HepG2 (cell line): ENCODE measurements around the gene CEACAM8. TPM values are rescaled to one million over a fixed set of nuclear protein-coding genes. Genes with fewer than 3 reads are reported as not detected.
A peak's percentile ranks its signal among the peaks of the same experiment; 100 is the strongest.

Source experiments
- ATAC-seq: fragments of 200-7000 bp; cut with Tn5 transposase; 3 replicates; pipeline ENCODE4 v1.9.1; 2020; ENCODE audit warnings: mild to moderate bottlenecking, moderate library complexity
- BruUV-seq: library from RNA; stranded (reverse); fragments of 400-500 nt; replicated peaks from 2 replicates; lab custom pipeline; 2021; lab: Mats Ljungman, UMichigan
- CTCF ChIA-PET: fragments of 300-600 bp; formaldehyde crosslinking; extraction: SDS; loops from one replicate; lab custom pipeline; 2021; ENCODE audit warnings: low total read pairs, inconsistent platforms, low intra/inter-chr PET ratio; lab: Yijun Ruan, JAX
- POLR2A ChIA-PET: fragments of 350-600 bp; sonication (Branson Sonifier 250); formaldehyde crosslinking; loops from one replicate; lab custom pipeline; 2020; ENCODE audit warnings: antibody characterized with exemption, inconsistent platforms; lab: Yijun Ruan, JAX
- DNase-seq: peaks from one replicate; pipeline ENCODE4 v3.0.0-alpha.2; 2015; ENCODE audit warnings: low spot score
- FAIRE-seq: peaks from 3 replicates; lab custom pipeline; 2011; peaks lifted over from hg19 to GRCh38; lab: Jason Lieb, UNC
- H2AFZ ChIP-seq: one replicate; pipeline ENCODE4 v1.6.1; 2011; ENCODE audit warnings: low read length, inconsistent platforms
- H3K27ac ChIP-seq: fragments of 300-600 bp; 3 replicates; pipeline ENCODE4 v1.8.0; 2011; ENCODE audit warnings: mixed run types, mild to moderate bottlenecking, mixed read lengths, low read length, inconsistent platforms; ENCODE audit not compliant: insufficient read depth; ENCODE audit errors: extremely low read length
- H3K27me3 ChIP-seq, 2 experiments: fragments of 200-600 bp in 1 of 2; 2 replicates in 1 of 2; 3 replicates in 1 of 2; pipeline versions ENCODE4 v1.6.0 to v1.8.0; 2011; ENCODE audit warnings: low read length in 2 of 2, mild to moderate bottlenecking in 2 of 2, moderate library complexity in 2 of 2, inconsistent platforms in 1 of 2; ENCODE audit not compliant: insufficient read depth in 2 of 2, control insufficient read depth in 1 of 2
- H3K36me3 ChIP-seq, 2 experiments: fragments of 200-600 bp in 1 of 2; replicated peaks in 1 of 2; 2 replicates in 1 of 2; 3 replicates in 1 of 2; pipeline versions ENCODE4 v1.5.1 to v1.8.0; 2011; ENCODE audit warnings: low read length in 2 of 2, inconsistent platforms in 1 of 2; ENCODE audit not compliant: insufficient read depth in 2 of 2, control insufficient read depth in 1 of 2
- H3K4me1 ChIP-seq: 2 replicates; pipeline ENCODE4 v1.5.1; 2012; ENCODE audit warnings: low read length, inconsistent platforms; ENCODE audit not compliant: insufficient read depth
- H3K4me2 ChIP-seq: 2 replicates; pipeline ENCODE4 v1.6.0; 2011; ENCODE audit warnings: low read depth, low read length, inconsistent platforms
- H3K4me3 ChIP-seq, 3 experiments: fragments of 200-600 bp in 1 of 3; sonication (generic), shearing (Covaris generic) in 1 of 3; replicated peaks in 1 of 3; 2 replicates each; pipeline ENCODE4 v1.5.1; 2011 to 2016; ENCODE audit warnings: low read length in 3 of 3, inconsistent platforms in 2 of 3, low read depth in 2 of 3, mild to moderate bottlenecking in 2 of 3, control low read depth in 1 of 3, mixed read lengths in 1 of 3; ENCODE audit not compliant: insufficient read depth in 1 of 3
- H3K79me2 ChIP-seq: one replicate; pipeline ENCODE4 v1.6.1; 2011; ENCODE audit warnings: low read length, inconsistent platforms; ENCODE audit not compliant: insufficient read depth
- H3K9ac ChIP-seq: 2 replicates; pipeline ENCODE4 v1.6.0; 2011; ENCODE audit warnings: mild to moderate bottlenecking, low read depth, low read length, inconsistent platforms; ENCODE audit not compliant: insufficient read depth
- H3K9me3 ChIP-seq: 2 replicates; pipeline ENCODE4 v1.5.1; 2012; ENCODE audit warnings: mild to moderate bottlenecking, low read length
- H4K20me1 ChIP-seq: 2 replicates; pipeline ENCODE4 v1.6.0; 2011; ENCODE audit warnings: inconsistent platforms, mild to moderate bottlenecking, low read length, moderate library complexity; ENCODE audit not compliant: insufficient read depth
- ATF7 ChIP-seq, 2 experiments: fragments of 450-650 bp in 1 of 2; sonication (generic) in 1 of 2; formaldehyde crosslinking in 1 of 2; IDR thresholded peaks; 2 replicates each; pipeline versions ENCODE4 v1.4.0 to v1.6.1; 2016 to 2020; ENCODE audit warnings: antibody characterized with exemption in 1 of 2, mild to moderate bottlenecking in 1 of 2, missing genetic modification reagents in 1 of 2
- CTCF ChIP-seq: sonication (generic); formaldehyde crosslinking; IDR thresholded peaks from 2 replicates; pipeline ENCODE4 v1.5.0; 2020; ENCODE audit warnings: mild to moderate bottlenecking, missing genetic modification reagents, moderate library complexity
- RELA ChIP-seq: sonication (generic); formaldehyde crosslinking; IDR thresholded peaks from 2 replicates; pipeline ENCODE4 v1.4.0; 2020; ENCODE audit warnings: missing genetic modification reagents
- SMC3 ChIP-seq: IDR thresholded peaks from 2 replicates; pipeline ENCODE4 v1.6.1; 2011; ENCODE audit warnings: low read length, improper control_type of control experiment
- STAG1 ChIP-seq: sonication (generic); formaldehyde crosslinking; IDR thresholded peaks from 2 replicates; pipeline ENCODE4 v1.4.0; 2020; ENCODE audit warnings: missing genetic modification reagents
- ZFX ChIP-seq: sonication (generic); formaldehyde crosslinking; IDR thresholded peaks from 2 replicates; pipeline ENCODE4 v1.4.0; 2020; ENCODE audit warnings: mild to moderate bottlenecking, low read depth, missing genetic modification reagents, moderate library complexity
- ZNF20 ChIP-seq: sonication (generic); formaldehyde crosslinking; IDR thresholded peaks from 2 replicates; pipeline ENCODE4 v1.4.0; 2020; ENCODE audit warnings: mild to moderate bottlenecking, moderate library complexity, missing genetic modification reagents
- ZNF879 ChIP-seq: sonication (generic); formaldehyde crosslinking; IDR thresholded peaks from 2 replicates; pipeline ENCODE4 v1.8.1; 2023; ENCODE audit warnings: missing genetic modification reagents
- WGBS: methylation state at CpG from one replicate; pipeline ENCODE4 v1.1.6; 2017; ENCODE audit warnings: low lambda C conversion rate; 5-methylcytosine and 5-hydroxymethylcytosine counted together
- in situ Hi-C: cut with HindIII; loops from 2 replicates; pipeline ENCODE4 v1.10.0; 2017; ENCODE audit warnings: low pct_unique_long_range_greater_than_20kb; ENCODE audit not compliant: extremely low pct_ligation_motif_present
- intact Hi-C: fragments of 100-400 bp; cut with micrococcal nuclease; formaldehyde crosslinking; loops from one replicate; pipeline ENCODE4 v1.10.0; 2022; ENCODE audit not compliant: unreplicated experiment
- polyA plus RNA-seq, 8 experiments: library from polyadenylated mRNA; depleted of rRNA in 3 of 8; stranded (reverse) in 7 of 8; unstranded in 1 of 8; fragments of >200 nt; fragmentation: Illumina TruSeq in 4 of 8; extraction: Trizol in 4 of 8; gene quantifications; 2 replicates each; pipeline versions ENCODE4 v1.2.1 to v1.2.3, GENCODE V29; 2011 to 2016; ENCODE audit warnings: low read depth in 4 of 8, missing spikeins in 1 of 8, mixed read lengths in 1 of 8; ENCODE audit not compliant: insufficient read depth in 1 of 8
- total RNA-seq, 5 experiments: library from RNA; depleted of rRNA; stranded (reverse); fragments of >200 nt; fragmentation: Illumina TruSeq; extraction: Trizol; gene quantifications; 2 replicates each; pipeline ENCODE4 v1.2.3, GENCODE V29; 2016; ENCODE audit warnings: low read depth in 1 of 5

Gene CEACAM8
- total and polyA plus RNA-seq, 2 of the 13 experiments (the other 11 are each of a cell fraction or from before 2014, with no cell fraction given): not detected

GRCh38 chr19:42567567-42567966, 27.2 kb downstream of the CEACAM8 start:
- Histone ChIP-seq H3K27me3 (peaks cover 0 to 18% of the 10 kb centered on the region in 2 experiments; a peak in 4 of 5 replicates), H3K9me3 (no peaks in the 10 kb centered on the region), H3K9ac (no peak overlapping the region), H3K4me2 (no peak overlapping the region), H4K20me1 (no peaks in the 10 kb centered on the region), H2AFZ (no peak overlapping the region), H3K36me3 (no peaks in the 10 kb centered on the region), H3K27ac (no peak overlapping the region), H3K4me3 (no peak overlapping the region), H3K79me2 (no peaks in the 10 kb centered on the region), H3K4me1 (peaks cover 6% of the 10 kb centered on the region; the same call in 1 of the 2 replicates)
- 60% methylated on average over 4 of the region's 4 CpGs for WGBS
- TF ChIP-seq ATF7 (IDR thresholded peaks at IDR 0.05) (peak; percentile 78), ATF7 (CRISPR knock-in tag; IDR thresholded peaks at IDR 0.05) (no peak), ZNF20 (CRISPR knock-in tag) (no peak)
- ChIA-PET POLR2A (no interaction called here), CTCF (interaction anchor here (1.1 to 2.5 kb wide), 2 partner anchors 29 to 116 kb away, joined by 4 to 5 read pairs; no protein-coding TSS in a partner anchor)
- intact Hi-C loops: loop anchor here (1.0 kb wide), 1 partner anchor 29 kb away; no protein-coding TSS in a partner anchor
- in situ Hi-C loops: no loop called here
- ATAC-seq: no peak
- no peak for DNase-seq
- FAIRE-seq: no peak
- no TSS peak for BruUV-seq

GRCh38 chr19:42563352-42564210, 31.1 kb downstream of the CEACAM8 start:
- H4K20me1 ChIP-seq: no peaks in the 10 kb centered on the region
- TF ChIP-seq CTCF (CRISPR knock-in tag) (peak; percentile 77), STAG1 (peak; percentile 60), ZFX (CRISPR knock-in tag) (peak; percentile 48; the same call in 1 of the 2 replicates), SMC3 (peak; percentile 38; the same call in 1 of the 2 replicates), RELA (CRISPR knock-in tag) (no peak), ZNF879 (CRISPR knock-in tag) (no peak)
- CTCF ChIA-PET: interaction anchor here (0.7 kb wide), 1 partner anchor 125 kb away, joined by 3 read pairs; no protein-coding TSS in a partner anchor
- H3K4me1 ChIP-seq: peaks cover 38% of the 10 kb centered on the region
- in situ Hi-C loops: no loop called here
- ATAC-seq (peak; percentile 88), FAIRE-seq (peak; percentile 88), DNase-seq (peak; percentile 39)
- POLR2A ChIA-PET: no interaction called here
- no peaks in the 10 kb centered on the region for H3K9me3 ChIP-seq
- H3K4me2 ChIP-seq: no peak overlapping the region
- no peaks in the 10 kb centered on the region for H3K79me2 ChIP-seq
- 3% methylated on average over 7 of the region's 7 CpGs for WGBS
- H3K9ac ChIP-seq: no peak overlapping the region
- no peaks in the 10 kb centered on the region for H3K36me3 ChIP-seq
- peaks cover 2 to 18% of the 10 kb centered on the region in 2 experiments; a peak in 4 of 5 replicates for H3K27me3 ChIP-seq
- BruUV-seq: no TSS peak
- no peak overlapping the region for H3K27ac ChIP-seq
- no peak overlapping the region for H3K4me3 ChIP-seq
- no peak overlapping the region for H2AFZ ChIP-seq
- intact Hi-C loops: loop anchor here (1.0 kb wide), 1 partner anchor 33 kb away; no protein-coding TSS in a partner anchor
